HL-60 (cell line): Measurements from ENCODE around the gene PIR.

Experiments used
- POLR2AphosphoS5 ChIP-seq: IDR thresholded peaks from 2 replicates; pipeline ENCODE4 v1.6.1; 2012; ENCODE audit warnings: low read depth
- TF ChIP-seq, protein P1 (sequence below): IDR thresholded peaks from one replicate; pipeline ENCODE4 v1.5.1; 2011; ENCODE audit warnings: low read length, control low read depth, inconsistent platforms; ENCODE audit not compliant: insufficient read depth

DNA sequence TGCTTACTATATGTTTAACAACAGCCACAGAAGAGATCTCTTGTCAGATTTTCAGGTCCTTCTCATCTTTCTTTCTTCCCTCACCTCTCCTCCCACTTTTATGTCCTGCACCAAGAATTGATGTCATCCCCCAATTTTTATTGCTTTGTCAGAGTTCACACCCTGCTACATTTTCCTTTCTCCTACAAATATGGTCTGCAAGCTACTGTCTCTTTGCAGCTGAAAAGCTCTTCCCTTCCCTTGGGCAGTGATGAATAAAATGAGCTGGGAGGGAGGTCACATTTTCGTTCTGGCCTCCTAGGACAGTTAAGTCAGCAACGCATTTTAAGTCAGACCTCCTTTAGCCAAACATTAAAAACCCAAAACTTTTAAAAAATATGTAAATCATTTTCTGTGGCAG is 82.2 kb downstream of the PIR start:
- TF ChIP-seq, protein P1, sequence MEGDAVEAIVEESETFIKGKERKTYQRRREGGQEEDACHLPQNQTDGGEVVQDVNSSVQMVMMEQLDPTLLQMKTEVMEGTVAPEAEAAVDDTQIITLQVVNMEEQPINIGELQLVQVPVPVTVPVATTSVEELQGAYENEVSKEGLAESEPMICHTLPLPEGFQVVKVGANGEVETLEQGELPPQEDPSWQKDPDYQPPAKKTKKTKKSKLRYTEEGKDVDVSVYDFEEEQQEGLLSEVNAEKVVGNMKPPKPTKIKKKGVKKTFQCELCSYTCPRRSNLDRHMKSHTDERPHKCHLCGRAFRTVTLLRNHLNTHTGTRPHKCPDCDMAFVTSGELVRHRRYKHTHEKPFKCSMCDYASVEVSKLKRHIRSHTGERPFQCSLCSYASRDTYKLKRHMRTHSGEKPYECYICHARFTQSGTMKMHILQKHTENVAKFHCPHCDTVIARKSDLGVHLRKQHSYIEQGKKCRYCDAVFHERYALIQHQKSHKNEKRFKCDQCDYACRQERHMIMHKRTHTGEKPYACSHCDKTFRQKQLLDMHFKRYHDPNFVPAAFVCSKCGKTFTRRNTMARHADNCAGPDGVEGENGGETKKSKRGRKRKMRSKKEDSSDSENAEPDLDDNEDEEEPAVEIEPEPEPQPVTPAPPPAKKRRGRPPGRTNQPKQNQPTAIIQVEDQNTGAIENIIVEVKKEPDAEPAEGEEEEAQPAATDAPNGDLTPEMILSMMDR: no peak
- TF ChIP-seq POLR2AphosphoS5: no peak
